Stimulated activated CD4-positive, alpha-beta T cell treated with anti-CD3 and anti-CD28 coated beads, TNF-alpha, amount 100 ng/mL, for 48 hours (primary cell): Measurements from ENCODE around the gene DNAJB6.

ENCODE experiments used
- DNase-seq, 3 donors: peaks; one replicate each; pipeline ENCODE4 v3.0.0-alpha.2; 2020; ENCODE audit warnings: low read depth in 3 of 3

Gene DNAJB6

DNA sequence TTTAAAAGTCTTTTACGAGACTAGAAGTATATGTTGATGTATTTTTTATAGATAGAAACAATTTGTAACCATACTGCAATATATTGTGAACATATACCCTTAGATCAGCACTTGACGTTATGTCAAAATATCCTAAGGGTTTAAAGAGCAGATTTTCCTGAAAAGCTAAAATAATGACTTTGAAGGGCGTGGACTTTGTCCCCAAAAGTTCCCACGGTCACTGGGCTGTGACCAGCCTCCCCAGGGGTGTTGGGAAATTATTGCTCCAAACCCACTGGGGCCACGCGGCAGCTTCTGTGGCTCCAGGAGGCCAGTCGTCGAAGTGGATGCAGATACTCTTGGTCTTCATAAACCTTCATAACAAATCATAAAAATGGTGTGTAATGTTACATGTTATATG lies 29.9 kb downstream of the DNAJB6 start:
- no peak for DNase-seq

DNA sequence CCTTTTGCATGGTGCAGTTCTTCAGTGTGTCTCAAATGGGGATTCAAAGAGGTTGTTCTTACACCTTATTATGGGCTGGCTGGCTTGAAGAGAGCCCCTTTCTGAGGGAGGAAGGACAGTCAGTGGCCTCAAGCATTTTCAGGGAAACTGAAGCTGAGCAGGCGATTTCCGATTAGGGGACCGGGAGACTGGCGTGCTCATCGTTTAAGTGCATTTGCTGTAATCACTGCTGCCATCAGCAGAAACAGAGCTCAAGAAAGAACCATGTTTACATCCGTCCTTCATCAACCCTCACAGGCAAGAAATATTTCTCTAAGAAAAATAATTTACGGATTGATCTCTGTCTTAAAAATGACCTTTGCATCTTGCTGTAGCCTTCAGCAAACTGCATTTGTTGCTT lies 32.2 kb downstream of the DNAJB6 start:
- no peak for DNase-seq

DNA sequence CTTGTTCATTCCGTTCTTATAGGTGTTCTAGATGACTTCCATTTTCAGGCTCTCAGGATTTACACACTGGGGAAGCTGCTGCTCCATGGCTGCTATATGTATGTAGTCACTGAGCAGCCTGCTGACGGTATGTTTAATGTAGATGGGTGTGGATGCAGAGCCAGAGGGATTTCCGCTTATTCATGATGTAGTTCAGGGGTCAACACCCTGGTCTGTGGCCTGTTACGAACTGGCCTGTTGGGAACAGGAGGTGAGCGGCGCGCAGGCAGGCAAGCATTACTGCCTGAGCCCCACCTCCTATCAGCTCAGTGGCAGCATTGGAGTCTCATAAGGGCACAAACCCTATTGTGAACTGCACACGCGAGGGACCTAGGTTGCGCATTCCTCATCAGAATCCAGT lies 33.9 kb downstream of the DNAJB6 start:
- no peak for DNase-seq

DNA sequence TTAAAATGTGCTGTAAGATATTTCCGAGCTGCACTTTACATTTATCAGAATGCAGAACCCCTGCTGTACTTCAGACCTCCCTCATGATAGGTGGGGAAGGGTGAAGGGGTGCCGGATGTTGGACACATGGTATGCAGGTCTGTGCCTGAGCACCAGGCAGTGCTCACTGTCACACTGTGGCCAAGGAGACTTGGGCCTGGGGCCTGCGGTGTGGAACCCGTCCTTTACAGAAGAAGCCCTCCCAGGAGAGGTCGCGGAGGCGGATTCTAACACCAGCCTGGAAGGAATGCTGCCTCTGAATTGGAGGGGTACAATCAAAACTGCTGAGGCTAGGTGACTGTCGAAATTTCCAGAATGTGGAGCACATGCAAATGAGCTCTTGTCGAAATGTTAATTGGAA lies 34.5 kb downstream of the DNAJB6 start:
- no peak for DNase-seq

DNA sequence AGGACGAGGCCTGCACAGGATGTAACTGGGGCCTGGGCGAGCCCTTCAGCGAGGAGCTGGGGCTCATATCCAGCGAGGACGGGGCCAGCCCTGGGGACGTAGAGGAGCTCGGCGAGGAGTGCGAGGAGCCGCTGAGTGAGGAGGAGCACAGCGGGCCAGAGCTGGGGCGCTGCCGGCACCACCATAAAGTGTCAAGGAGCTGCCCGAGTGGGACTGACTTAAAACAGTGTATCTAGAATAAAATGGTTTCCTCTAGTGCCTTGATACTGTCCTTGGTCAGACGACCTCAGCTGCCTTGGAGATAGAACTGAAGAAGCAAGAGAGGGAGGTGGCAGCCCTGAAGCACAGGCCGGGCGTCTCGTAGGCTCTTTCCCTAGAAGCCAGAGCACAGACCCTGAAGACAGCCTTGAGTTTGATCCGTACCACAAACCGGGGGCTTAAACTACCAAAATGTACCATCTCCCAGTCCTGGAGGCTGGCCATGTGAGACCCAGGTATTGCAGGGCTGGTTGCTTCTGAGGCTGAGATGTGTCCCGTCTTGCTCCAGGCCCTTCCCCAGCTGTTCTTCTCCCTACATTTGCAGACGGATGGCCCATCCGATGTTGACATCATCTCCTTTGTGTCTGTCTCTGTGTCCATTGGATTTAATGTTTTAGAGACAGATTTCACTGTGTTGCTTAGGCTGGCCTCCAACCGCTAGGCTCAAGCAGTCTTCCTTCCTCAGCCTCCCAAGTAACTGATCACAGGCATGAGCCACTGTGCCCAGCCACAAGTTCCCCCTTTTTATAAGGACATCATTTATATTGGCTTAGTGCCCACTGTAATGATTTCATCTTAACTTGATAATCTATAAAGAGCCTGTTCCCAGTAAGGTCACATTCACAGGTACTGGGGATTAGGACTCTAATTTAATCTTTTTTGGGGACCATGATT lies 35.8 kb downstream of the DNAJB6 start:
- no peak for DNase-seq

DNA sequence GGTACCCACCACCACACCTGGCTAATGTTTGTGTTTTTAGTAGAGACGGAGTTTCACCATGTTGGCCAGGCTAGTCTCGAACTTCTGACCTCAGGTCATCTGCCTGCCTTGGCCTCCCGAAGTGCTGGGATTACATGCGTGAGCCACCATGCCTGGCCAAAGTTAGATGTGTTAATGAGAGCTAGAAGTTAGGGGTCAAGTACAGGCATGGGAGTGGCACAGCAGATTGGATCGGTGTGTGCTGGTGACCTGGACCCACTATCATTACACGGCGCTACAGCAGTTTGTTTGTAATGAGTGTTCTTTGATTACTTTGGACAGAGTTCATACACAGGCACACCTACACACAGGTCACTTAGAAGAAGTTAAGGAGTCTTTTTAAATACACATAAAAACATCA lies 36.7 kb downstream of the DNAJB6 start:
- DNase-seq: no peak

DNA sequence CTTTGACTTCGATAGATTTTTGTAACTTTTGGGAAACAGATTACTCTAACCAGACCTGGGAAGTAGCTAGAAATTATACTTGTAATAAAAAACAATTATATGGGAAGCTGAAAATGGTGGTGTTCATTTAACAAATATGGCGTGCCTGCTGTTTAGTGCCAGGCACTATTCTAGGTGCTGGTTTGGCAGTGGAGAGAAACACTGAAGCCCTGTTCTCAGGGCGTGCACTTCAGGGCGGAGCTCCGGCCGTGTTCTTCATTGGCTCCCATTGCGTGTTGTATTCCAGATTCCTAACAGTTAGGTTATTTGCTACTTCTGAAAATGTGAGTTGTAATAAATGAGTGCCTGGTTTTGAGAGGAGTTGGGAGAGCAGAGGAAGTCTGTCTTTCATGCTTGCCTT lies 38.6 kb downstream of the DNAJB6 start:
- no peak for DNase-seq

DNA sequence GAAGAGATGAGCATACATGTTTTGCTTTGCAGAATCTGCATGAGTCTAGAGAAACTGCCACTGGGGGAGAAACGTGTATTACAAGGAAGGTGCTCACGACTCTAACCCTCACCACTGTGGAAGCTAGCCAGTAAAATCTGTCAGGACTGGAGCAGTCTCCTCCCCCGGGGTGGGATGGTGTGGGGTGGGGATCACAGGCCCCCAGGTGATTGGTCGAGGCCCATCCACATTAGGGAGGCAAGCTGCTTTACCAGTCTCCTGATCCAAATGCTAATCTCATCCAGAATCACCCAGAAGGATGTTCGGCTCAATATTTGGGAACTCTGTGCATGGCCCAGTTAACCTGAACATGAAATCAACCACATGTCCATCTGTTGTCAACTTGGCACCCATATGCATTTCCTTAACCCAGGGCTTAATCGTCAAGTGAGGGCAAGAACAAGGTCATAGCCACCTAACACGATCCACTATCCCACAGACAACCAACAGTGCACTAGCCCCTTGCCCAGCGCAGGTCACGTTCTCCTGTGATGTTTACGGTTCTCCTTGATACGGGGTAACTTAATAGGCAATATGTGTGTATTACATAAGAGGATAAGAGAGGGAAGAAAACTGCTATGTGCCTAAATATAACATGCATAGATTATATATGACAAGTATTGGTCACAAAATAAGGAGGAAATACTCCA lies 40.8 kb downstream of the DNAJB6 start:
- DNase-seq: no peak

DNA sequence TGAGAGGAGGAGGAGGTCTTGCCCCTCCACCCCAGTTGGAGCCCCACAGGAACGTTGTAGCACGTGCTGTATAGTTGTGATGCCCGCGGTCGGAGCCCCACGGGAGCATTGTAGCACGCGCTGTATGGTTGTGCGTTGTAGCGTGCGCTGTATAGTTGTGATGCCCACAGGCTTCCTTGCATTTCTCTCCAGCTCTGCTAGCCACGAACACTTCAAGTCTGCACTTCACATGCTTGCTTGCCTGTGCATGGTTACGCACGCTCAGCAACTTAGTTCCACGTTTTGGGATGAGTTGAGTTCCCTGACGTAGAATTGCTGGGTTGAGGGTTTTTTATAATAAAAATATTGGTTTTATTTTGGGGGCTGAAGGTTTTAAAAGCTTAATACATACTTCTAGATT lies 41.6 kb downstream of the DNAJB6 start:
- DNase-seq: no peak

DNA sequence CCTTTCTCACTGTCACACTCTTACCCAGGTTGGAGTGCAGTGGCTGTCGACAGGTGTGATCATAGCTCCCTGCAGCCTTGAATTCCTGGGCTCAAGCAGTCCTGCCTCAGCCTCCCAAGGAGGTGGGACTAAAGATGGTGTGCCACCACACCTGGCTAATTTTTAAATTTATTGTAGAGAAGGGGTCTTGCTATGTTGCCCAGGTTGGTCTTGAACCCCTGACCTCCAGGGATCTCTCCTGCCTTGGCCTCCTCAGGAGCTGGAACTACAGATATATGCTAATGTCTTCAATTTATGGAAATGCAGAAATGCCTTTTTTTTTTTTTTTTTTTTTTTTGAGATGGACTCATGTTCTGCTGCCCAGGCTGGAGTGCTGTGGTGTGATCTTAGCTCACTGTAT lies 42.7 kb downstream of the DNAJB6 start:
- no peak for DNase-seq

DNA sequence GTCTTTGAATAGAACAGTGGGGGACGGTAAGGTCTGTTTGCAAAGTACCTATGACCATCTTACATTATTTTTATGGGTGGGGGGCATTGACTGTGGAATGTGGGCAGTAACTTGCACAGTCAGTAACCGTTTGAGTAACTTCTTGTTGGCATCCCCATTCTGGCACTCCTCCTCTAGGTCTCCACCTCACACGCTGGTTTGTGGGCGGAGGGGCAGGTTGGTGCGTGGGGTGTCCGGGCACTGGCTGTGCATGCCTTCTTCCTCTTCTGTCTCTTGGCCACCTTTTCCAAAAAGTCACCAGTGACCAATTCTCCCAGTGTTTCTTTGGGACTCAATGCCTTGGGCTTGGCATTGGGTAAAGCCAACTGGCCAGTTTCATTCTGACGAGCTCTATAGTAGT lies 43.6 kb downstream of the DNAJB6 start:
- no peak for DNase-seq

DNA sequence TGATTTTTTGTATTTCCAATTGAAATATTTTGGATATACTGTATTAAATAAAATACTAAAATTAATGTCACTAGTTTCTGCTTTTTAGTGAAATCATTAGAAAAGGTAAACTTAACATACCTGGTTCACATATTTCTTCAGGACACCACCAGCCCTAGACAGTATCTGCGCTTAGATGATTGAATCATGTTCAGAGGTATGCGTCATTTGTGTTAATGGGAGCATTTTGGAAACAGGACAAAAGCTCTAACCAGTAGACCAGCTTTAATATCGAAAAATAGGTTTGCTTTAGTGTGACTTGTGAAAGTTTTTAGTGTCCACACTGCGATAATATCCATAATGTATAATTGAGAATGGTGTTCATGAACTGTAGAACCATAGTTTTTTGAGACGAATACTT lies 47.1 kb downstream of the DNAJB6 start:
- no peak for DNase-seq

DNA sequence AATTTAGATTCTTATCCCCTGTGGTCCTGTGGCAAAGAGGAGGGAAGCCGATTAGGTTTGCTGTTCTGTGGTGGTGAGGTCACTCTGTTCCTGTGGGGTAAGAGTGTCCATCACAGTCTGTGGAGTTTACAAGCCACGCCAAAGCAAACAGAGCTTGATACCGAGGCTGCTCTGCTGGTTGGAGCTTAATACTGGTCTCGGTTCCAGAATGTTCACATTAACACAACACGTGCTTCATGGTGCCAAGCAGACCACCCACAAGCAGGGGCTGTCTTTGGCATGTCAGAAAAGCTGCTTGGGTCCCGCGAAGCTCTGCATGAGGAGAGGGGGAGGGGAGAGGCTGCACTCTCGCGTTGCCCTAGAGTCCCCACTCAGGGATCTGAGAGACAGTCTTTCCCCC lies 47.5 kb downstream of the DNAJB6 start:
- no peak for DNase-seq

DNA sequence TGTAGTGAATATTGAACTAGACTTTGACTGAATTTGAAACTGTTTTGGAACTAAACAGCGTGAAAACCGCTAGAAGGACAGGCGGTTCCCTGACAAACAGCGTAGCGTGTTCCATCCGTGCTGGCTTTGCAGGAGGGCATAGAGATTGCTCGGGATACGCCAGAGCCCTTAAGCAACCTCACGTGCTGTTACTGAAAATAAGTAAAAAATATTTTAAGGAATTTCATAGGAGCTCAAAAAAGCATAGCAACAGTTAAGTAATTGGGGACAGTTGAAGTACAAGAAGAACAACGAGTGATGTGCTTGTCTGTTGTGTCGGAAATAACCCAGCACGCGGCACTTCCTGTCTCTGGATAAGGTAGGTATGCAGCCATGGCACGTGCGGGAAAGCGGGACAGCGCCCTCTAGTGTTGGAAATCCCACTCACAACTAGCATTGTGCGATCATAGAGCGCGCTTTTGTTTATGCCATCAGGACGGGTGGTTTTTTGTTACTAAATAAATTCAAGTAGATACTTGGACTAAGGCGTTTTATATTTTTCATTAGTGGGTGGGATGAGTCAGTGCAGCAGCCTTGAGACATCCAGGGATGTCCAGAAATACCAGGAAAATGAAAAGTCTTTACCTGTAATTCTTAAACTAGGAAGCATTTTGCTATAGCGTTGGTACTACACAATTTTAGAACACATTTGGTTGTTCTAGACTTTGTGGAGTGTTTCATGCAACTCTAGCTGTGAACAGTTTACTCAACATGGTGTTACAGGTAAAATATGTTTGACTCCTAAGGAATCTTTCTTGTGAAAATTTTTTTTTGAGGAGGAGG lies 50.4 kb downstream of the DNAJB6 start:
- peak; percentile 77 to 86 (median 78) for DNase-seq

DNA sequence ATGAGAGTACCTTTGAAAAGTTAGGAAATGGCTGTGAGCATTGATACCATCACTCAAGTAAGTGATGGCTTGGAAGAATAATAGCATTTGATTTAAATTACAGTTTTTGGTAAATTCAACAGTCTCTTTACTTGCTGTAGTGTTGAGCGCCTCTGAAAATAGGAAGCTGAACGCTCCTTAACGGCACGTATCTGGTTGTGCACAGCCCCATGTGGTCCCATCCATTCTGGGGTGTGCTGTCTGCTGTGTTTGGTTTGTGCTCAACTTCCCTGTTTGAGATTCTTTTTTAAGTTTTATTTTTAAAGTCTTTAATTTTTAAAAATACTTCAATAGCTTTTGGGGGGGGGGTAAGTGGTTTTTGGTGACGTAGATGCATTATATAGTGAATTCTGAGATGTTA lies 51.5 kb downstream of the DNAJB6 start:
- no peak for DNase-seq

DNA sequence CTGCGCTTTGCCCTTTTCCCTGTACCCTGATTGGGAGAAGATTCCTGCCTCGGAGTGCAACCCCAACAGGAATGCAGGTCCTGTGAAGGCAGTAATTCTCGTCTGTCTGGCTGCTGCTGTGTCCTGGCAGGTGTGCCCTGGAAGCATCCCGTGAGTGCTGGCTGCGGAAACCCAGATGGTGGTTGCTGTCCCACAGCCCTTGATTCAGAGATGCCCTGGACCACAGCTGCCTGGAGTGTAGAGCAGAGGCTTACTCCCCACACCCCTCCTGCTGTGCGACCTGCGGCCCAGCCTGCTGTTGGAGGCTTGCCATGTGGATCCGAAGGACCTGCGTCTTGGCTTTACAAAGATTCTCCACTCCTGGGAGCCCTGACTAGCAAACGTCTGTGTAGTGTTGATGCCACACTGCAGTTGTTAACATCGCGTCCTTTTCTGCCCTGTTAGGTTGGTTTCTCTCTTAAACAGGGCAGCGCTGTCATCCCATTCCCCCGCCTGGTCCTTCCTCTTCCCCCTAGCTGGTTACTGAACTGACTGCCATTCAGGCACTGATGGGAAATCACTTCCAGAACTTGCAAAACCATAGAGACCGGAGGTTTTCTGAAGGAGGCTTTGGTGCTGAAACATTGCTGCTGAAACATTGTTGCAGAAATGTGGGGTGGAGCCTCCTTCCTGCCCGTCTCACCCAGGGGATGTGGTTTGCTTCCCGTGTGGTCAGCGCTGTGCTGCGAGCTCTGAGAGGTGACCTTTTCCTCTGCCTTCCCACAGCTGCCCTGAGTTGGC lies 53.3 kb downstream of the DNAJB6 start:
- DNase-seq: no peak

DNA sequence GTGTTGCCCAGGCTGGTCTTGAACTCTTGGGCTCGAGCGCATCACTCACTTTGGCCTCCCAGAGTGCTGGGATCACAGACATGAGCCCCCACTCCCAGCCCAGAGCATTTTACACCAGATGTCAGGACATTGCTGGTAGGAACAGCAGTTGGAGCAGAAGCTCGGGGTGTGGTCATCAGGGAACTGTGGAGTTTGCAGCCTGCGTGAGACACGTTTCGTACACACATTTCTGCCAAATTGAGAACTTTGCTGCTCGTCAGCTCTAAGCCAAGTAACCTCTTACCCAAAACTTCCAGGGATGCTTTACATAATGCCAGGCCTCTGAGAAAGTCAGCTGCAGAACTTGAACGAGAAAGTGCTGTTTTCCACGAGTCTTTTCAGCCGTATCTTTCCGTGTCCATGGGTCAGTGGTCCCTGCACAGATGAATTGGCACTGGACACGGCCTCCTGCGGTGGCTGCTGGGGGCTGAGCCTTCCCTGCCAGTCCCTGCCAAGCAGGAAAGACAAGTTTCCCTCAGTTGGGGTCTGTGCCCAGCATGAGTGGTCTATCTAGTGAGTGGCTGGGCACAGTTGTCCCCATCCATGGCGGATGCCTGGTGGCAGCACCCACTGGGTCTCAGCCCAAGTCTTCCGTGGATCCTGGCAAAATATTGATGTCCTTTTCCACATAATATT lies 54.4 kb downstream of the DNAJB6 start:
- DNase-seq: no peak

DNA sequence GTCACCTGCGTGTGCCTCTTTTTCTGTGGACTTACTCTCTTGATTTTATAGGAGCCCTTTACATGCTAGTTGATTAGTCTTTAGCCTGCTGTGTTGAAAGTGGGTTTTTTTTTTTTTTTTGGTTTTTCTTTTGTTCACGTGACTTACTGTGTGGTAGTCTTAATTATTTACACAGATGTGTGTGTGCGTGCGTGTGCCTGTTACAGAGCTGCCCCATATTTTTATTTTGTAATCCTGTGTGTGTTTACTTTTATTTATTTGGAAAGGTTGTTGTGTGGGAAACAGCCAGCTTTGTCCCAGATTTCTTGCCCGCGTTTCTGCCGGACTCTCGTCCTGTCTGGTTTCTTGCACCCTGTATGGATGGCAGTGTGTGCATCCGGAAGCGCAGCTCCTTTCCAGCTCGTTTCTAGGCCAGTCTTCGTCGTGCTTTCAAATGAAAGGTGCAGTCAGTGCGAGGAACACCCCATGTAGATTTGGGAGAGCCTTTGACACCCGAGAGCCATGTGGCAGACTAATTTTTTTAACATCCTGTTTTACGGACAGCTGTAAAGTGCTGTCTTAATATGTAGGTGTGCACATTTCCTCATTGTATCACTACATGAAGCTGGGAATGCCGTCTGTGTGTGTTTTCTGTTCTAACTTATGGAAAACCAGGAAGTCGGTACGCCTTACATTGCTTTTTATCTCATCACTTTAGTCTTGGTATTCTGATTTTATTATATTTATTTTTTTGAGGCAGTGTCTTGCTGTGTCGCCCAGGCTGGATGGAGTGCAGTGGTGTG lies 55.6 kb downstream of the DNAJB6 start:
- DNase-seq: no peak

DNA sequence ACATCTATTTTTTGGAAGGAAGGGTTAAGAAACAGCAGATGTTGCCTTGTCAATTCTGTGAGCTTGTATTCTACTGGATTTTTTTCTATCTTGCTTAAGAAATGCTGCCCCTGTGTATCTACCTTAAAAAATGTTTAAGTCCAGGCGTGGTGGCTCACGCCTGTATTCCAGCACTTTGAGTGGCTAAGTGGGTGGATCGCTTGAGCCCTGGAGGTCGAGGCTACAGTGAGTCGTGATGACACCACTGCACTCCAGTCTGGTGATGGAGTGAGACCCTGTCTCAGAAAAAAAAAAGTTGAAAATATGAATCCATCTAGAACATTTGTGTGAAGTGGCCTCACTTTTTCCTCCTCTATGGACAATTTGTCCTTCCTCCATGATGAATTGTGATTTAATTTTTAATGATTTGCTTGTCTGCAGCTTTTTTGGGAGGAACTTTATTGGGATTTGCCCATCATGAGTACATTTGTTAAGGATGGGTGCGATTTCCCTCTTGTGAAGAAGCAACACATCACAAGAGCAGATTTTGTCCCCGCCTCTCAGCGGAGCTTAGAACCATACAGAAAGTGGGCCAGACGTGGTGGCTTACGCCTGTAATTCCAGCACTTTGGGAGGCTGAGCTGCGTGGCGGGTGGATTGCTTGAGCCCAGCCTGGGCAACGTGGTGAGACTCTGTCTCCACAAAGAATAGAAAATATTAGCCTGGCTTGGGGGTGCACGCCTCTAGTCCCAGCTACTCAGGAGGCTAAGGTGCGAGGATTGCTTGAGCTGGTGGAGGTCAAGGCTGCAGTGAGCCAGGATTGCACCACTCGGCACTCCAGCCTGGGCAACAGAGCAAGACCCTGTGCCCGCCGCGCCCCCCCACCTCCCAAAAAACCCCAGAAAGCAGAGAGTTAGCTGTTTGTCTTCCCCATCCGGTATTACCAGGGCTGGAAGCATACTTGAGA lies 57.7 kb downstream of the DNAJB6 start:
- DNase-seq: no peak
